HL-60 (cell line): ENCODE measurements around the gene TCAIM.

Experiments used
- CTCF ChIP-seq: IDR thresholded peaks from one replicate; pipeline ENCODE4 v1.5.1; 2011; ENCODE audit warnings: low read length, control low read depth, inconsistent platforms; ENCODE audit not compliant: insufficient read depth
- POLR2AphosphoS5 ChIP-seq: IDR thresholded peaks from 2 replicates; pipeline ENCODE4 v1.6.1; 2012; ENCODE audit warnings: low read depth
- TF ChIP-seq, protein P1 (sequence below): IDR thresholded peaks from 2 replicates; pipeline ENCODE4 v1.6.1; 2012; ENCODE audit warnings: low read depth; ENCODE audit not compliant: insufficient replicate concordance

DNA sequence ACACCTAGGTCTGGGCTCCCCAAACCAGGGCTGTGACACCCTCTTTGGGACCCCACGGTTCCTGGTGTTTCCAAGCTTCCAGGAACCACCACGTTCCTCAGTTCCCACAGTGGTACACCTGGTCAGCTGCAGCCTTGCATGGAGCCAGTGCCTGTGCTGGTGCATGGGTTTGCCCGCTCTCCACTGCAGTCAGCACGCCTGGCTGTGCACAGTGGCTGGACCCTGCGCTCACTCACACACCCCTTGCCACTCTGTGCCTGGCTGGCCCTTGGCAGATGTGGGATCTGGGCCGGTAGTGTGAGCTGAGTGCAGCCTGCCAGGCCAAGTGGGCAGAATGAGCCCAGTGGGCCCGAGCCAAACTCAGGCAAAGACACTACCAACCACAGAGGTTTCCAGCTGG, 48.8 kb downstream of the TCAIM start:
- TF ChIP-seq CTCF (no peak), POLR2AphosphoS5 (no peak)
- TF ChIP-seq, protein P1, sequence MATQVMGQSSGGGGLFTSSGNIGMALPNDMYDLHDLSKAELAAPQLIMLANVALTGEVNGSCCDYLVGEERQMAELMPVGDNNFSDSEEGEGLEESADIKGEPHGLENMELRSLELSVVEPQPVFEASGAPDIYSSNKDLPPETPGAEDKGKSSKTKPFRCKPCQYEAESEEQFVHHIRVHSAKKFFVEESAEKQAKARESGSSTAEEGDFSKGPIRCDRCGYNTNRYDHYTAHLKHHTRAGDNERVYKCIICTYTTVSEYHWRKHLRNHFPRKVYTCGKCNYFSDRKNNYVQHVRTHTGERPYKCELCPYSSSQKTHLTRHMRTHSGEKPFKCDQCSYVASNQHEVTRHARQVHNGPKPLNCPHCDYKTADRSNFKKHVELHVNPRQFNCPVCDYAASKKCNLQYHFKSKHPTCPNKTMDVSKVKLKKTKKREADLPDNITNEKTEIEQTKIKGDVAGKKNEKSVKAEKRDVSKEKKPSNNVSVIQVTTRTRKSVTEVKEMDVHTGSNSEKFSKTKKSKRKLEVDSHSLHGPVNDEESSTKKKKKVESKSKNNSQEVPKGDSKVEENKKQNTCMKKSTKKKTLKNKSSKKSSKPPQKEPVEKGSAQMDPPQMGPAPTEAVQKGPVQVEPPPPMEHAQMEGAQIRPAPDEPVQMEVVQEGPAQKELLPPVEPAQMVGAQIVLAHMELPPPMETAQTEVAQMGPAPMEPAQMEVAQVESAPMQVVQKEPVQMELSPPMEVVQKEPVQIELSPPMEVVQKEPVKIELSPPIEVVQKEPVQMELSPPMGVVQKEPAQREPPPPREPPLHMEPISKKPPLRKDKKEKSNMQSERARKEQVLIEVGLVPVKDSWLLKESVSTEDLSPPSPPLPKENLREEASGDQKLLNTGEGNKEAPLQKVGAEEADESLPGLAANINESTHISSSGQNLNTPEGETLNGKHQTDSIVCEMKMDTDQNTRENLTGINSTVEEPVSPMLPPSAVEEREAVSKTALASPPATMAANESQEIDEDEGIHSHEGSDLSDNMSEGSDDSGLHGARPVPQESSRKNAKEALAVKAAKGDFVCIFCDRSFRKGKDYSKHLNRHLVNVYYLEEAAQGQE = no peak
